K562 (cell line): Measurements from ENCODE around the gene S100P. TPM values are rescaled to one million over a fixed set of nuclear protein-coding genes. Genes with fewer than 3 reads are reported as not detected.
A peak's percentile ranks its signal among the peaks of the same experiment; 100 is the strongest.

Experiments used
- BACH1 ChIP-seq: fragments of 200-800 bp; sonication (Bioruptor generic); IDR thresholded peaks from 2 replicates; pipeline ENCODE4 v1.6.1; 2016; ENCODE audit warnings: missing genetic modification characterization, missing compliant biosample characterization
- CREB1 ChIP-seq, 2 experiments: sonication (generic) in 1 of 2; formaldehyde crosslinking in 1 of 2; IDR thresholded peaks; 2 replicates each; pipeline versions ENCODE4 v1.6.1 to v1.8.0; 2012 to 2022; ENCODE audit warnings: inconsistent platforms in 1 of 2, mild to moderate bottlenecking in 1 of 2, missing genetic modification reagents in 1 of 2, moderate library complexity in 1 of 2
- CTCF ChIP-seq, 3 experiments: IDR thresholded peaks in 2 of 3; conservative IDR thresholded peaks in 1 of 3; 2 replicates each; pipeline ENCODE4 v1.5.1; 2011 to 2012; ENCODE audit warnings: low read length in 3 of 3, mild to moderate bottlenecking in 3 of 3, control low read depth in 2 of 3, improper control_type of control experiment in 1 of 3, inconsistent platforms in 1 of 3, low read depth in 1 of 3, mixed read lengths in 1 of 3, moderate library complexity in 1 of 3; ENCODE audit not compliant: insufficient read depth in 2 of 3
- KLF10 ChIP-seq: fragments of 250-450 bp; sonication (Bioruptor Pico); IDR thresholded peaks from 2 replicates; pipeline ENCODE4 v1.6.1; 2021; ENCODE audit warnings: matching md5 sums
- PHB2 ChIP-seq: fragments of 450-650 bp; IDR thresholded peaks from 2 replicates; pipeline ENCODE4 v1.6.1; 2017; ENCODE audit warnings: low read depth
- RBM17 ChIP-seq: fragments of 200-400 bp; formaldehyde crosslinking; IDR thresholded peaks from 2 replicates; pipeline ENCODE4 v1.6.1; 2017; ENCODE audit warnings: low read depth, mild to moderate bottlenecking, low read length, borderline replicate concordance
- RBM25 ChIP-seq: fragments of 200-400 bp; formaldehyde crosslinking; IDR thresholded peaks from 2 replicates; pipeline ENCODE4 v1.6.1; 2018; ENCODE audit warnings: low read length, low read depth, moderate library complexity; ENCODE audit not compliant: severe bottlenecking
- SNRNP70 ChIP-seq: fragments of 200-400 bp; formaldehyde crosslinking; optimal IDR thresholded peaks from 2 replicates; pipeline ENCODE3; 2017; ENCODE audit warnings: low read depth, low read length
- STAT6 ChIP-seq: sonication (generic); formaldehyde crosslinking; IDR thresholded peaks from 2 replicates; pipeline ENCODE4 v1.8.1; 2023; ENCODE audit warnings: mild to moderate bottlenecking, missing genetic modification reagents
- TAF9B ChIP-seq: fragments of 450-650 bp; IDR thresholded peaks from 2 replicates; pipeline ENCODE4 v1.6.1; 2018; ENCODE audit warnings: mild to moderate bottlenecking; ENCODE audit not compliant: partially characterized antibody
- THAP7 ChIP-seq: fragments of 250-450 bp; sonication (Bioruptor Pico); IDR thresholded peaks from 2 replicates; pipeline ENCODE4 v1.5.0; 2021
- ZNF134 ChIP-seq: fragments of 250-450 bp; sonication (Bioruptor Pico); conservative IDR thresholded peaks from 2 replicates; pipeline ENCODE4 v1.4.0; 2020
- ZNF274 ChIP-seq: IDR thresholded peaks from 2 replicates; pipeline ENCODE4 v1.6.1; 2011; ENCODE audit warnings: low read depth, mild to moderate bottlenecking, low read length, moderate library complexity, borderline replicate concordance
- ZNF583 ChIP-seq: fragments of 250-450 bp; sonication (Bioruptor Pico); IDR thresholded peaks from 2 replicates; pipeline ENCODE4 v1.4.0; 2020
- polyA plus RNA-seq, 8 experiments: library from polyadenylated mRNA; depleted of rRNA in 4 of 8; stranded (reverse) in 5 of 8; unstranded in 3 of 8; fragments of >200 nt; fragmentation: Nextera tagmentation in 2 of 8; fragmentation: Illumina TruSeq in 1 of 8; extraction: Ambion mirVana in 2 of 8; extraction: Trizol in 1 of 8; gene quantifications; 2 replicates each; pipeline versions ENCODE4 v1.2.1 to v1.2.3, GENCODE V29; 2011 to 2014; ENCODE audit warnings: inconsistent platforms in 1 of 8, missing spikeins in 1 of 8
- total RNA-seq, 7 experiments: library from RNA; depleted of rRNA in 6 of 7; stranded (reverse); fragments of >200 nt in 6 of 7; fragmentation: Illumina TruSeq in 2 of 7; extraction: Trizol in 2 of 7; gene quantifications; 2 replicates each; pipeline versions ENCODE4 v1.2.1 to v1.2.3, GENCODE V29; 2011 to 2021; ENCODE audit warnings: low replicate concordance in 1 of 7
- TF ChIP-seq, protein P1 (sequence below): fragments of 450-650 bp; formaldehyde crosslinking; IDR thresholded peaks from 2 replicates; pipeline ENCODE4 v1.4.0; 2022; ENCODE audit warnings: missing genetic modification characterization
- TF ChIP-seq, protein P2 (sequence below): fragments of 450-650 bp; IDR thresholded peaks from 2 replicates; pipeline ENCODE4 v1.6.1; 2016; ENCODE audit warnings: mild to moderate bottlenecking

S100P gene
- total and polyA plus RNA-seq, 9 of the 15 experiments (the other 6 are each of a cell fraction or from before 2014, with no cell fraction given): 4.1 to 23.8 (median 7.5) TPM

DNA sequence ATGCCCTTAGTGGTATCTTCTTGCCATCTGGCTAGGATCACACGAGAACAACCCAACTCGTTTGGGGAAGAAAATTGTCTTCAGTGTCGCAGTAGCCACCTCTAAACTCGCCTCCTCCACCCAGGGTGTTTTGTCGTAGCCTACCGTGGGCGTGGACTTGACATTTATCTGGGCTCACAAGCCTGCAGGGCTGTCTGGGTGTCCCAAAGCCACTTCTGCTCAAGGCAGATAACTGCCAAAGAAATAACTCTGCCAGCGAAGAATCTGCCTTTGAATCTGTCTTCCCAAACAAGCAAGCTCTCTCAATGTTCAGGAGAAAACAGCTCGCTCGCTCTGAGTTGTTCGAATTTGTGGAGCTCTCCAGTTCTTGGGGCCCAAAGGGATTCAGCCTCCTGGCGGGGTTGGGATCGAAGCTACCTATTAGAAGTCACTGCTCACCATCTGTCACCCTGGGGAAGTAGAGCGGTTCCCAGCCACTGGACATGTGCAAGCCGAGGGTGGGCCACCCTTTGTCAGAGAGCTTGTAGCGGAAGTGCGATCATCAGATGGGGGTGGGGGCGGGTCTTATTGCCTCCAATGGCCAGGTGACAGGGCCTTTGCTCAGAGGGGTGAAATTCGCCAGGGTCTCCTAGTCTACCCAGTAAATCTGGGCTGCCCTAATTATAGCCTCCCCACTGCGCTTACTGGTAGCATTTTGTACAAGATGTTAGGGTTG is 37.1 kb downstream of the S100P start (continued):
- TF ChIP-seq BACH1 (tag): no peak
- TF ChIP-seq RBM25: no peak
- no peak; a peak in 2 of 6 replicates for TF ChIP-seq CTCF (IDR thresholded peaks at IDR 0.05 in 2 of 3, conservative IDR thresholded peaks at IDR 0.05 in 1 of 3; ENCODE audit: insufficient read depth in 2 of 3, low read depth in 1 of 3, low read length in 3 of 3)
- TF ChIP-seq, protein P1, sequence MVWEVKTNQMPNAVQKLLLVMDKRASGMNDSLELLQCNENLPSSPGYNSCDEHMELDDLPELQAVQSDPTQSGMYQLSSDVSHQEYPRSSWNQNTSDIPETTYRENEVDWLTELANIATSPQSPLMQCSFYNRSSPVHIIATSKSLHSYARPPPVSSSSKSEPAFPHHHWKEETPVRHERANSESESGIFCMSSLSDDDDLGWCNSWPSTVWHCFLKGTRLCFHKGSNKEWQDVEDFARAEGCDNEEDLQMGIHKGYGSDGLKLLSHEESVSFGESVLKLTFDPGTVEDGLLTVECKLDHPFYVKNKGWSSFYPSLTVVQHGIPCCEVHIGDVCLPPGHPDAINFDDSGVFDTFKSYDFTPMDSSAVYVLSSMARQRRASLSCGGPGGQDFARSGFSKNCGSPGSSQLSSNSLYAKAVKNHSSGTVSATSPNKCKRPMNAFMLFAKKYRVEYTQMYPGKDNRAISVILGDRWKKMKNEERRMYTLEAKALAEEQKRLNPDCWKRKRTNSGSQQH (CRISPR knock-in tag): no peak
- TF ChIP-seq, protein P2, sequence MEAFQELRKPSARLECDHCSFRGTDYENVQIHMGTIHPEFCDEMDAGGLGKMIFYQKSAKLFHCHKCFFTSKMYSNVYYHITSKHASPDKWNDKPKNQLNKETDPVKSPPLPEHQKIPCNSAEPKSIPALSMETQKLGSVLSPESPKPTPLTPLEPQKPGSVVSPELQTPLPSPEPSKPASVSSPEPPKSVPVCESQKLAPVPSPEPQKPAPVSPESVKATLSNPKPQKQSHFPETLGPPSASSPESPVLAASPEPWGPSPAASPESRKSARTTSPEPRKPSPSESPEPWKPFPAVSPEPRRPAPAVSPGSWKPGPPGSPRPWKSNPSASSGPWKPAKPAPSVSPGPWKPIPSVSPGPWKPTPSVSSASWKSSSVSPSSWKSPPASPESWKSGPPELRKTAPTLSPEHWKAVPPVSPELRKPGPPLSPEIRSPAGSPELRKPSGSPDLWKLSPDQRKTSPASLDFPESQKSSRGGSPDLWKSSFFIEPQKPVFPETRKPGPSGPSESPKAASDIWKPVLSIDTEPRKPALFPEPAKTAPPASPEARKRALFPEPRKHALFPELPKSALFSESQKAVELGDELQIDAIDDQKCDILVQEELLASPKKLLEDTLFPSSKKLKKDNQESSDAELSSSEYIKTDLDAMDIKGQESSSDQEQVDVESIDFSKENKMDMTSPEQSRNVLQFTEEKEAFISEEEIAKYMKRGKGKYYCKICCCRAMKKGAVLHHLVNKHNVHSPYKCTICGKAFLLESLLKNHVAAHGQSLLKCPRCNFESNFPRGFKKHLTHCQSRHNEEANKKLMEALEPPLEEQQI: peak; percentile 78
- peak; percentile 57; the same call in 1 of the 2 replicates for TF ChIP-seq CREB1 (IDR thresholded peaks at IDR 0.05)
- TF ChIP-seq CREB1 (CRISPR knock-in tag; IDR thresholded peaks at IDR 0.05): peak; percentile 38; the same call in 1 of the 2 replicates
- peak; percentile 37; the same call in 1 of the 2 replicates for TF ChIP-seq ZNF134 (CRISPR knock-in tag)
- TF ChIP-seq ZNF274: 0 out of 2 replicates have a peak, but pooled peaks have one; percentile 57
- TF ChIP-seq PHB2: peak; percentile 92
- peak; percentile 41 for TF ChIP-seq TAF9B
- TF ChIP-seq KLF10 (CRISPR knock-in tag): no peak
- no peak for TF ChIP-seq SNRNP70
- TF ChIP-seq STAT6: no peak
- TF ChIP-seq THAP7 (CRISPR knock-in tag): no peak
- no peak; the same call in 1 of the 2 replicates for TF ChIP-seq ZNF583
- no peak for TF ChIP-seq RBM17
